SK-N-SH treated with all-trans-retinoic acid at 6 μM for 48 hours (cell line): ENCODE measurements around the gene LHX2.

ENCODE experiments used
- ATAC-seq: fragments of 200-7000 bp; cut with Tn5 transposase; 3 replicates; pipeline ENCODE4 v1.9.1; 2020; ENCODE audit warnings: mild to moderate bottlenecking, moderate library complexity
- ARNTL ChIP-seq: fragments of 450-650 bp; formaldehyde crosslinking; IDR thresholded peaks from 2 replicates; pipeline ENCODE4 v1.5.0; 2020; ENCODE audit warnings: low read depth, mild to moderate bottlenecking, moderate library complexity, borderline replicate concordance
- BACH2 ChIP-seq: fragments of 250-450 bp; sonication (Bioruptor Pico); IDR thresholded peaks from 2 replicates; pipeline ENCODE4 v1.9.0; 2021; ENCODE audit warnings: mild to moderate bottlenecking, borderline replicate concordance
- CSDC2 ChIP-seq: fragments of 250-450 bp; sonication (Bioruptor Pico); IDR thresholded peaks from 2 replicates; pipeline ENCODE4 v1.5.0; 2020; ENCODE audit warnings: mild to moderate bottlenecking, moderate library complexity
- ESRRG ChIP-seq: fragments of 250-450 bp; sonication (Bioruptor Pico); IDR thresholded peaks from 2 replicates; pipeline ENCODE4 v1.6.1; 2021; ENCODE audit warnings: mild to moderate bottlenecking
- GLIS3 ChIP-seq: fragments of 250-450 bp; sonication (Bioruptor Pico); IDR thresholded peaks from 2 replicates; pipeline ENCODE4 v1.5.0; 2020; ENCODE audit warnings: mild to moderate bottlenecking, moderate library complexity
- ISL1 ChIP-seq: fragments of 250-450 bp; sonication (Bioruptor Pico); IDR thresholded peaks from 2 replicates; pipeline ENCODE4 v2.1.2; 2022; ENCODE audit warnings: mild to moderate bottlenecking, moderate library complexity
- OSR1 ChIP-seq: fragments of 250-450 bp; sonication (Bioruptor Pico); IDR thresholded peaks from 2 replicates; pipeline ENCODE4 v1.8.0; 2022; ENCODE audit warnings: moderate library complexity, mild to moderate bottlenecking, inconsistent platforms
- PPARA ChIP-seq: fragments of 250-450 bp; sonication (Bioruptor Pico); IDR thresholded peaks from 2 replicates; pipeline ENCODE4 v1.5.0; 2020; ENCODE audit warnings: mild to moderate bottlenecking, borderline replicate concordance
- RARB ChIP-seq: fragments of 250-450 bp; sonication (Bioruptor Pico); IDR thresholded peaks from 2 replicates; pipeline ENCODE4 v1.8.0; 2021; ENCODE audit warnings: mild to moderate bottlenecking, moderate library complexity
- SNAI2 ChIP-seq: fragments of 250-450 bp; sonication (Bioruptor Pico); IDR thresholded peaks from 2 replicates; pipeline ENCODE4 v1.5.0; 2020; ENCODE audit warnings: mild to moderate bottlenecking, moderate library complexity
- TCF4 ChIP-seq: fragments of 250-450 bp; sonication (Bioruptor Pico); IDR thresholded peaks from 2 replicates; pipeline ENCODE4 v1.8.0; 2021; ENCODE audit warnings: mild to moderate bottlenecking, moderate library complexity, borderline replicate concordance
- TOX ChIP-seq: fragments of 250-450 bp; sonication (Bioruptor Pico); IDR thresholded peaks from 2 replicates; pipeline ENCODE4 v1.8.0; 2021; ENCODE audit warnings: mild to moderate bottlenecking, moderate library complexity, borderline replicate concordance
- ZC3H10 ChIP-seq: fragments of 250-450 bp; sonication (Bioruptor Pico); IDR thresholded peaks from 2 replicates; pipeline ENCODE4 v1.5.1; 2021; ENCODE audit warnings: mild to moderate bottlenecking, moderate library complexity
- ZFP3 ChIP-seq: fragments of 250-450 bp; sonication (Bioruptor Pico); IDR thresholded peaks from 2 replicates; pipeline ENCODE4 v1.5.0; 2020; ENCODE audit warnings: mild to moderate bottlenecking, moderate library complexity
- ZFP30 ChIP-seq: fragments of 450-650 bp; formaldehyde crosslinking; IDR thresholded peaks from 2 replicates; pipeline ENCODE4 v1.5.0; 2022; ENCODE audit warnings: mild to moderate bottlenecking, moderate library complexity
- ZNF565 ChIP-seq: fragments of 450-650 bp; formaldehyde crosslinking; conservative IDR thresholded peaks from 2 replicates; pipeline ENCODE4 v1.5.0; 2020; ENCODE audit warnings: low read depth, mild to moderate bottlenecking, moderate library complexity
- ZNF70 ChIP-seq: fragments of 450-650 bp; formaldehyde crosslinking; IDR thresholded peaks from 2 replicates; pipeline ENCODE4 v1.5.0; 2020; ENCODE audit warnings: mild to moderate bottlenecking, moderate library complexity
- ZNF8 ChIP-seq: fragments of 450-650 bp; formaldehyde crosslinking; IDR thresholded peaks from 2 replicates; pipeline ENCODE4 v1.5.0; 2020; ENCODE audit warnings: mild to moderate bottlenecking, moderate library complexity
- TF ChIP-seq, protein P1 (sequence below): fragments of 250-450 bp; sonication (Bioruptor Pico); IDR thresholded peaks from 2 replicates; pipeline ENCODE4 v1.8.0; 2020; ENCODE audit warnings: mild to moderate bottlenecking, moderate library complexity, borderline replicate concordance
- TF ChIP-seq, protein P2 (sequence below): fragments of 250-450 bp; sonication (Bioruptor Pico); IDR thresholded peaks from 2 replicates; pipeline ENCODE4 v1.5.0; 2020; ENCODE audit warnings: mild to moderate bottlenecking, moderate library complexity
- TF ChIP-seq, protein P3 (sequence below): fragments of 250-450 bp; sonication (Bioruptor Pico); IDR thresholded peaks from 2 replicates; pipeline ENCODE4 v1.5.1; 2021; ENCODE audit warnings: mild to moderate bottlenecking, moderate library complexity
- TF ChIP-seq, protein P4 (sequence below): fragments of 250-450 bp; sonication (Bioruptor Pico); IDR thresholded peaks from 2 replicates; pipeline ENCODE4 v1.5.1; 2020; ENCODE audit warnings: low read depth, mild to moderate bottlenecking, moderate library complexity
- TF ChIP-seq, protein P5 (sequence below): fragments of 250-450 bp; sonication (Bioruptor Pico); IDR thresholded peaks from 2 replicates; pipeline ENCODE4 v1.8.0; 2021; ENCODE audit warnings: low read depth, mild to moderate bottlenecking, moderate library complexity, borderline replicate concordance

LHX2 gene

DNA sequence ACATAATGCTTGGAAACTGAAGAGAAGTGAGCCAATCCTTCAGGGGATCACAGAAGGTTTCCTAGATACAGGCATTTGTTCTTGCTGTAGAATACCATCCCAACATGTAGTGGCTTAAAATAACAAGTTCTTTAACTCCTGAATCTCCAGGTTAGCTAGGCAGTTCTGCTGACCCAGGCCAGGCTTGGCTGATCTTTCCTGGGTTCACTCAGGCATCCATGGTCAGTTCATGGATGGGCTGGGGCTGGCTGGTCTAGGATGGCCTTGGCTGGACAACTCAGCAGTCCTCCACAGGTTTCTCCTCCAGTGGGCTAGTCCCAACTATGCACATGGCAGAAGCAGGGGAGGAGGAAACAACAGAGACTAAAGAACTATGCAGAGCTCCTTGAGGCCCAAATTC lies 44.2 kb upstream of the LHX2 start:
- no peak for ATAC-seq
- TF ChIP-seq ZC3H10 (CRISPR knock-in tag) (no peak), ZFP30 (CRISPR knock-in tag) (no peak), SNAI2 (no peak), CSDC2 (CRISPR knock-in tag) (no peak), PPARA (CRISPR knock-in tag) (no peak), RARB (no peak), ZNF70 (CRISPR knock-in tag) (no peak), TOX (CRISPR knock-in tag) (no peak), ESRRG (CRISPR knock-in tag) (no peak), BACH2 (CRISPR knock-in tag) (no peak), ISL1 (no peak), ZNF8 (CRISPR knock-in tag) (no peak), TCF4 (CRISPR knock-in tag) (no peak), OSR1 (CRISPR knock-in tag) (no peak), ZNF565 (CRISPR knock-in tag) (no peak)
- TF ChIP-seq, protein P1, sequence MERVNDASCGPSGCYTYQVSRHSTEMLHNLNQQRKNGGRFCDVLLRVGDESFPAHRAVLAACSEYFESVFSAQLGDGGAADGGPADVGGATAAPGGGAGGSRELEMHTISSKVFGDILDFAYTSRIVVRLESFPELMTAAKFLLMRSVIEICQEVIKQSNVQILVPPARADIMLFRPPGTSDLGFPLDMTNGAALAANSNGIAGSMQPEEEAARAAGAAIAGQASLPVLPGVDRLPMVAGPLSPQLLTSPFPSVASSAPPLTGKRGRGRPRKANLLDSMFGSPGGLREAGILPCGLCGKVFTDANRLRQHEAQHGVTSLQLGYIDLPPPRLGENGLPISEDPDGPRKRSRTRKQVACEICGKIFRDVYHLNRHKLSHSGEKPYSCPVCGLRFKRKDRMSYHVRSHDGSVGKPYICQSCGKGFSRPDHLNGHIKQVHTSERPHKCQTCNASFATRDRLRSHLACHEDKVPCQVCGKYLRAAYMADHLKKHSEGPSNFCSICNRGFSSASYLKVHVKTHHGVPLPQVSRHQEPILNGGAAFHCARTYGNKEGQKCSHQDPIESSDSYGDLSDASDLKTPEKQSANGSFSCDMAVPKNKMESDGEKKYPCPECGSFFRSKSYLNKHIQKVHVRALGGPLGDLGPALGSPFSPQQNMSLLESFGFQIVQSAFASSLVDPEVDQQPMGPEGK (CRISPR knock-in tag) = no peak
- TF ChIP-seq, protein P2, sequence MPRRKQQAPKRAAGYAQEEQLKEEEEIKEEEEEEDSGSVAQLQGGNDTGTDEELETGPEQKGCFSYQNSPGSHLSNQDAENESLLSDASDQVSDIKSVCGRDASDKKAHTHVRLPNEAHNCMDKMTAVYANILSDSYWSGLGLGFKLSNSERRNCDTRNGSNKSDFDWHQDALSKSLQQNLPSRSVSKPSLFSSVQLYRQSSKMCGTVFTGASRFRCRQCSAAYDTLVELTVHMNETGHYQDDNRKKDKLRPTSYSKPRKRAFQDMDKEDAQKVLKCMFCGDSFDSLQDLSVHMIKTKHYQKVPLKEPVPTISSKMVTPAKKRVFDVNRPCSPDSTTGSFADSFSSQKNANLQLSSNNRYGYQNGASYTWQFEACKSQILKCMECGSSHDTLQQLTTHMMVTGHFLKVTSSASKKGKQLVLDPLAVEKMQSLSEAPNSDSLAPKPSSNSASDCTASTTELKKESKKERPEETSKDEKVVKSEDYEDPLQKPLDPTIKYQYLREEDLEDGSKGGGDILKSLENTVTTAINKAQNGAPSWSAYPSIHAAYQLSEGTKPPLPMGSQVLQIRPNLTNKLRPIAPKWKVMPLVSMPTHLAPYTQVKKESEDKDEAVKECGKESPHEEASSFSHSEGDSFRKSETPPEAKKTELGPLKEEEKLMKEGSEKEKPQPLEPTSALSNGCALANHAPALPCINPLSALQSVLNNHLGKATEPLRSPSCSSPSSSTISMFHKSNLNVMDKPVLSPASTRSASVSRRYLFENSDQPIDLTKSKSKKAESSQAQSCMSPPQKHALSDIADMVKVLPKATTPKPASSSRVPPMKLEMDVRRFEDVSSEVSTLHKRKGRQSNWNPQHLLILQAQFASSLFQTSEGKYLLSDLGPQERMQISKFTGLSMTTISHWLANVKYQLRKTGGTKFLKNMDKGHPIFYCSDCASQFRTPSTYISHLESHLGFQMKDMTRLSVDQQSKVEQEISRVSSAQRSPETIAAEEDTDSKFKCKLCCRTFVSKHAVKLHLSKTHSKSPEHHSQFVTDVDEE (CRISPR knock-in tag) = no peak
- TF ChIP-seq, protein P3, sequence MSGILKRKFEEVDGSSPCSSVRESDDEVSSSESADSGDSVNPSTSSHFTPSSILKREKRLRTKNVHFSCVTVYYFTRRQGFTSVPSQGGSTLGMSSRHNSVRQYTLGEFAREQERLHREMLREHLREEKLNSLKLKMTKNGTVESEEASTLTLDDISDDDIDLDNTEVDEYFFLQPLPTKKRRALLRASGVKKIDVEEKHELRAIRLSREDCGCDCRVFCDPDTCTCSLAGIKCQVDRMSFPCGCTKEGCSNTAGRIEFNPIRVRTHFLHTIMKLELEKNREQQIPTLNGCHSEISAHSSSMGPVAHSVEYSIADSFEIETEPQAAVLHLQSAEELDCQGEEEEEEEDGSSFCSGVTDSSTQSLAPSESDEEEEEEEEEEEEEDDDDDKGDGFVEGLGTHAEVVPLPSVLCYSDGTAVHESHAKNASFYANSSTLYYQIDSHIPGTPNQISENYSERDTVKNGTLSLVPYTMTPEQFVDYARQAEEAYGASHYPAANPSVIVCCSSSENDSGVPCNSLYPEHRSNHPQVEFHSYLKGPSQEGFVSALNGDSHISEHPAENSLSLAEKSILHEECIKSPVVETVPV (CRISPR knock-in tag) = no peak
- TF ChIP-seq, protein P4, sequence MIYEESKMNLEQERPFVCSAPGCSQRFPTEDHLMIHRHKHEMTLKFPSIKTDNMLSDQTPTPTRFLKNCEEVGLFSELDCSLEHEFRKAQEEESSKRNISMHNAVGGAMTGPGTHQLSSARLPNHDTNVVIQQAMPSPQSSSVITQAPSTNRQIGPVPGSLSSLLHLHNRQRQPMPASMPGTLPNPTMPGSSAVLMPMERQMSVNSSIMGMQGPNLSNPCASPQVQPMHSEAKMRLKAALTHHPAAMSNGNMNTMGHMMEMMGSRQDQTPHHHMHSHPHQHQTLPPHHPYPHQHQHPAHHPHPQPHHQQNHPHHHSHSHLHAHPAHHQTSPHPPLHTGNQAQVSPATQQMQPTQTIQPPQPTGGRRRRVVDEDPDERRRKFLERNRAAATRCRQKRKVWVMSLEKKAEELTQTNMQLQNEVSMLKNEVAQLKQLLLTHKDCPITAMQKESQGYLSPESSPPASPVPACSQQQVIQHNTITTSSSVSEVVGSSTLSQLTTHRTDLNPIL = no peak
- TF ChIP-seq, all 23 proteins: peak for 0

DNA sequence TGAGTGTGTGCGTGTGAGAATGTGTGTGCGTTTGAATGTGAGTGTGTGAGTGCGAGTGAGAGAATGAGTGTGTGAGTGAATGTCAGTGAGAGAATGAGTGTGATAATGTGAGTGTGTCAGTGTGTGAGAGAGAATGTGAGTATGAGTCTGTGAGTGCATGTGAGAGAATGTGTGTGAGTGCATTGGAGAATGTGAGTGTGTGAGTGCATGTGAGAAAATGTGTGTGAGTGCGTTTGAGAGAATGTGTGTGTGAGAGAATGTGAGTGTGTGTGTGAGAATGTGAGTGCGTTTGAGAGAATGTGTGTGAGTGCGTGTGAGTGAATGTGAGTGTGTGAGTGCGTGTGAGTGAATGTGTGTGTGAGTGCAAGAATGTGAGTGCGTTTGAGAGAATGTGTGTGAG lies 39.0 kb upstream of the LHX2 start:
- ATAC-seq = no peak

More for the DNA sequence above, 39.0 kb upstream of the LHX2 start:
- no peak for TF ChIP-seq OSR1 (CRISPR knock-in tag)
- no peak for TF ChIP-seq PPARA (CRISPR knock-in tag)
- TF ChIP-seq ZC3H10 (CRISPR knock-in tag) = no peak
- TF ChIP-seq CSDC2 (CRISPR knock-in tag) = no peak
- TF ChIP-seq, protein P5, sequence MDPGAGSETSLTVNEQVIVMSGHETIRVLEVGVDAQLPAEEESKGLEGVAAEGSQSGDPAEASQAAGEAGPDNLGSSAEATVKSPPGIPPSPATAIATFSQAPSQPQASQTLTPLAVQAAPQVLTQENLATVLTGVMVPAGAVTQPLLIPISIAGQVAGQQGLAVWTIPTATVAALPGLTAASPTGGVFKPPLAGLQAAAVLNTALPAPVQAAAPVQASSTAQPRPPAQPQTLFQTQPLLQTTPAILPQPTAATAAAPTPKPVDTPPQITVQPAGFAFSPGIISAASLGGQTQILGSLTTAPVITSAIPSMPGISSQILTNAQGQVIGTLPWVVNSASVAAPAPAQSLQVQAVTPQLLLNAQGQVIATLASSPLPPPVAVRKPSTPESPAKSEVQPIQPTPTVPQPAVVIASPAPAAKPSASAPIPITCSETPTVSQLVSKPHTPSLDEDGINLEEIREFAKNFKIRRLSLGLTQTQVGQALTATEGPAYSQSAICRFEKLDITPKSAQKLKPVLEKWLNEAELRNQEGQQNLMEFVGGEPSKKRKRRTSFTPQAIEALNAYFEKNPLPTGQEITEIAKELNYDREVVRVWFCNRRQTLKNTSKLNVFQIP (CRISPR knock-in tag) = no peak
- TF ChIP-seq, protein P1 (CRISPR knock-in tag) = no peak
- TF ChIP-seq GLIS3 (CRISPR knock-in tag) = no peak
- no peak for TF ChIP-seq ZFP3 (CRISPR knock-in tag)
- TF ChIP-seq ZNF70 (CRISPR knock-in tag) = no peak
- no peak for TF ChIP-seq TCF4 (CRISPR knock-in tag)
- TF ChIP-seq, protein P4 = no peak
- TF ChIP-seq, protein P2 (CRISPR knock-in tag) = no peak
- TF ChIP-seq TOX (CRISPR knock-in tag) = no peak
- no peak for TF ChIP-seq RARB
- no peak for TF ChIP-seq ARNTL (CRISPR knock-in tag)
- no peak for TF ChIP-seq ZFP30 (CRISPR knock-in tag)
